PC-9 (cell line): Measurements from ENCODE around the gene C5orf58. TPM values are rescaled to one million over a fixed set of nuclear protein-coding genes. Genes with fewer than 3 reads are reported as not detected.
"Not testable (repeated sequence)": the region's sequence is repeated elsewhere in the genome, so short reads cannot be mapped to it uniquely, and the experiment has no call there.

Source experiments
- BruUV-seq: library from RNA; stranded (reverse); fragments of 400-500 nt; replicated peaks from 2 replicates; lab custom pipeline; 2021; lab: Mats Ljungman, UMichigan
- CTCF ChIA-PET: fragments of 300-600 bp; sonication (Branson Sonifier 250); formaldehyde crosslinking; loops from one replicate; lab custom pipeline; 2022; ENCODE audit warnings: antibody characterized with exemption; lab: Charles Lee
- POLR2A ChIA-PET: fragments of 300-600 bp; sonication (Branson Sonifier 250); formaldehyde crosslinking; loops from one replicate; lab custom pipeline; 2022; ENCODE audit warnings: antibody characterized with exemption; ENCODE audit not compliant: unreplicated experiment; lab: Charles Lee
- DNase-seq, 2 experiments: peaks; one replicate each; pipeline versions ENCODE4 v3.0.0 to v3.0.0-alpha.2; 2015 to 2022; ENCODE audit warnings: mixed read lengths in 1 of 2
- H2AFZ ChIP-seq: fragments of 200-600 bp; sonication (generic); 2 replicates; pipeline ENCODE4 v1.8.1; 2017; ENCODE audit warnings: antibody characterized with exemption
- H3F3A ChIP-seq: fragments of 200-600 bp; sonication (generic); 2 replicates; pipeline ENCODE4 v1.8.1; 2017; ENCODE audit warnings: antibody characterized with exemption, mild to moderate bottlenecking, low read depth; ENCODE audit not compliant: insufficient read depth
- H3K27ac ChIP-seq: fragments of 200-600 bp; sonication (generic); 2 replicates; pipeline ENCODE4 v1.6.1; 2016; ENCODE audit warnings: mixed run types
- H3K27me3 ChIP-seq: fragments of 200-600 bp; sonication (generic); 2 replicates; pipeline ENCODE4 v1.6.1; 2016; ENCODE audit warnings: low read depth, mixed run types; ENCODE audit not compliant: insufficient read depth
- H3K36me3 ChIP-seq: fragments of 200-600 bp; sonication (generic); 2 replicates; pipeline ENCODE4 v1.6.1; 2016; ENCODE audit warnings: low read depth, mixed run types
- H3K4me1 ChIP-seq: fragments of 200-600 bp; sonication (generic); replicated peaks from 2 replicates; pipeline ENCODE4 v1.6.1; 2016; ENCODE audit warnings: mixed run types; ENCODE audit not compliant: insufficient read depth
- H3K4me2 ChIP-seq: fragments of 200-600 bp; sonication (generic); 2 replicates; pipeline ENCODE4 v1.6.1; 2017; ENCODE audit warnings: mixed run types
- H3K4me3 ChIP-seq: fragments of 200-600 bp; sonication (generic); 2 replicates; pipeline ENCODE4 v1.6.1; 2016; ENCODE audit warnings: mixed run types
- H3K79me2 ChIP-seq: fragments of 200-600 bp; sonication (generic); 2 replicates; pipeline ENCODE4 v1.6.1; 2017; ENCODE audit warnings: low read depth, mixed run types
- H3K9me2 ChIP-seq: fragments of 200-600 bp; sonication (generic); 2 replicates; pipeline ENCODE4 v1.8.1; 2017; ENCODE audit warnings: mild to moderate bottlenecking; ENCODE audit not compliant: insufficient read depth
- H3K9me3 ChIP-seq: fragments of 200-600 bp; sonication (generic); 2 replicates; pipeline ENCODE4 v1.8.1; 2016; ENCODE audit warnings: low read depth; ENCODE audit not compliant: insufficient read depth
- H4K20me1 ChIP-seq: fragments of 200-600 bp; sonication (generic); 2 replicates; pipeline ENCODE4 v1.8.1; 2017; ENCODE audit not compliant: insufficient read depth
- EZH2 ChIP-seq: fragments of 200-600 bp; sonication (generic); IDR thresholded peaks from 2 replicates; pipeline ENCODE4 v1.8.0; 2017; ENCODE audit warnings: antibody characterized with exemption, low read depth
- intact Hi-C: fragments of 100-400 bp; cut with micrococcal nuclease; formaldehyde crosslinking; loops from one replicate; pipeline ENCODE4 v1.10.0; 2022; ENCODE audit not compliant: unreplicated experiment
- total RNA-seq: library from RNA; stranded (reverse); gene quantifications from 2 replicates; pipeline ENCODE4 v1.2.3, GENCODE V29; 2021
- TF ChIP-seq, protein P1 (sequence below): fragments of 200-600 bp; sonication (generic); conservative IDR thresholded peaks from 2 replicates; pipeline ENCODE4 v1.6.1; 2017; ENCODE audit warnings: mixed run types, antibody characterized with exemption, mild to moderate bottlenecking, moderate library complexity

C5orf58 gene
- total RNA-seq, 1 experiment from 2014 or later, result not detected

DNA sequence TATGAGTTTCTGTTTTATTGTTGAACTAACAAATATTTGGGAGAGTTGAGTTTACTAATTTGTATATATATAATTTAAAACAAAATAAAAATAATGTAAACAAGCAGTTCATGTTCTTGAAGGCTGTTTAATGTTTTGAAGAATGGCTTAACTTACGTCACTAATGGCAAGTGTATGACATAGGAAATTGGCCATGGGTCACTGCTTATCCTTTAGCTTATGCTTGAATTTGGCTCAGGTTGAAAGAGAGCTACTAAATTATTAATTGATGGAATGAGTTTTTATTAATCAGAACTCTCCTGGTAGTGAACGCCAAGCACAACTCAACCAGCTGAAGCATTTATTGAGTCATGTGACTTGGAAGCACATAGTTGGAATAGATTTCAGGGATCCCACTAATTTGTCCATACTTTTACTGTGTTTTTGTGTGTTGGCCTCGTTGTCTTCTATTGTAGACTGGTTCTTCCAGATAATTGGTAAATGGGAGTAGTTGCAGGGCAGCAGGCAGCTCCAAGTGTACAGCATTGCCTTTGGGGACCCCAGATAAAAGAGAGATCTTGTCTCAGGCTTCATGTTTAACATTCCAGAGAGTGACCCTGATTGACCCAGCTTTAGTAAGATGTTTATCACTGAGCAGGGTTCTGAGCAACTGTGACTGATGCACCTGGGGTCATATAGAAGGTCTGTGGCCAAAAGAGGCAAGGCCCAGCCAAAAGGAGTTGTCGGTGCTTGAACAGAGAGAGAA is 13.5 kb downstream of the C5orf58 start:
- H3K79me2 ChIP-seq, result no peaks in the 10 kb centered on the region
- no peaks in the 10 kb centered on the region for H4K20me1 ChIP-seq
- no peak overlapping the region for H3K4me2 ChIP-seq
- peak in 1 of 2 experiments; percentile 44 for DNase-seq
- no peak overlapping the region for H3K4me3 ChIP-seq
- POLR2A ChIA-PET, result no interaction called here
- no TSS peak for BruUV-seq
- CTCF ChIA-PET, result no interaction called here
- H3F3A ChIP-seq, result no peaks in the 10 kb centered on the region
- intact Hi-C loops, result no loop called here
- H3K4me1 ChIP-seq, result peaks cover 14% of the 10 kb centered on the region
- H3K27me3 ChIP-seq, result no peaks in the 10 kb centered on the region
- no peaks in the 10 kb centered on the region for H3K9me3 ChIP-seq
- no peaks in the 10 kb centered on the region for H3K36me3 ChIP-seq
- H2AFZ ChIP-seq, result no peak overlapping the region
- no peaks in the 10 kb centered on the region for H3K9me2 ChIP-seq
- no peak for TF ChIP-seq EZH2
- TF ChIP-seq, protein P1, sequence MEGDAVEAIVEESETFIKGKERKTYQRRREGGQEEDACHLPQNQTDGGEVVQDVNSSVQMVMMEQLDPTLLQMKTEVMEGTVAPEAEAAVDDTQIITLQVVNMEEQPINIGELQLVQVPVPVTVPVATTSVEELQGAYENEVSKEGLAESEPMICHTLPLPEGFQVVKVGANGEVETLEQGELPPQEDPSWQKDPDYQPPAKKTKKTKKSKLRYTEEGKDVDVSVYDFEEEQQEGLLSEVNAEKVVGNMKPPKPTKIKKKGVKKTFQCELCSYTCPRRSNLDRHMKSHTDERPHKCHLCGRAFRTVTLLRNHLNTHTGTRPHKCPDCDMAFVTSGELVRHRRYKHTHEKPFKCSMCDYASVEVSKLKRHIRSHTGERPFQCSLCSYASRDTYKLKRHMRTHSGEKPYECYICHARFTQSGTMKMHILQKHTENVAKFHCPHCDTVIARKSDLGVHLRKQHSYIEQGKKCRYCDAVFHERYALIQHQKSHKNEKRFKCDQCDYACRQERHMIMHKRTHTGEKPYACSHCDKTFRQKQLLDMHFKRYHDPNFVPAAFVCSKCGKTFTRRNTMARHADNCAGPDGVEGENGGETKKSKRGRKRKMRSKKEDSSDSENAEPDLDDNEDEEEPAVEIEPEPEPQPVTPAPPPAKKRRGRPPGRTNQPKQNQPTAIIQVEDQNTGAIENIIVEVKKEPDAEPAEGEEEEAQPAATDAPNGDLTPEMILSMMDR, result no peak
- no peak overlapping the region for H3K27ac ChIP-seq

DNA sequence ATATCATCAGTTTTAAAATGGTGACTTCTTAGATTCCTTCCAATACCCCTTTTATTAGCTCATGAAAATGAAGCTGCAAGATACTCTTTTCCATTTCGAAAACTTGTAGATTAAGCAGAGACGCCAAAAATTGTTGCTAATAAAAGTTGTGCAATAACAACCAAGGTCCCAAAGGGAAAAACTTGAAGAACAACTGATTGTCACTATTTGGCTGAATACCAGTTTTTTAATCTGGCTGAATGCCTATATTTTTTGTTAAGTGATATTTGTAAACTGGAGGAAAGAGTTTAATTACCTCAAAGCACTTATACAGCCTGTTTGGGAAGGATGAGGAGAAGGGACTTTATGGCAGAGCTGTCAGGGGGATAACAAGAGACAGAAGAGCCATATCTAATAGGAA is 14.6 kb downstream of the C5orf58 start:
- no peaks in the 10 kb centered on the region for H3K9me2 ChIP-seq
- no peaks in the 10 kb centered on the region for H3K36me3 ChIP-seq
- no peaks in the 10 kb centered on the region for H3K27me3 ChIP-seq
- TF ChIP-seq EZH2, result no peak
- TF ChIP-seq, protein P1, result no peak
- no peaks in the 10 kb centered on the region for H4K20me1 ChIP-seq
- H2AFZ ChIP-seq, result no peak overlapping the region
- H3F3A ChIP-seq, result no peaks in the 10 kb centered on the region
- H3K4me2 ChIP-seq, result no peak overlapping the region
- H3K4me3 ChIP-seq, result no peak overlapping the region
- no peaks in the 10 kb centered on the region for H3K9me3 ChIP-seq
- no peak for DNase-seq
- BruUV-seq, result no TSS peak
- peaks cover 14% of the 10 kb centered on the region for H3K4me1 ChIP-seq
- no peaks in the 10 kb centered on the region for H3K79me2 ChIP-seq
- CTCF ChIA-PET, result no interaction called here
- intact Hi-C loops, result no loop called here
- POLR2A ChIA-PET, result no interaction called here
- H3K27ac ChIP-seq, result no peak overlapping the region

DNA sequence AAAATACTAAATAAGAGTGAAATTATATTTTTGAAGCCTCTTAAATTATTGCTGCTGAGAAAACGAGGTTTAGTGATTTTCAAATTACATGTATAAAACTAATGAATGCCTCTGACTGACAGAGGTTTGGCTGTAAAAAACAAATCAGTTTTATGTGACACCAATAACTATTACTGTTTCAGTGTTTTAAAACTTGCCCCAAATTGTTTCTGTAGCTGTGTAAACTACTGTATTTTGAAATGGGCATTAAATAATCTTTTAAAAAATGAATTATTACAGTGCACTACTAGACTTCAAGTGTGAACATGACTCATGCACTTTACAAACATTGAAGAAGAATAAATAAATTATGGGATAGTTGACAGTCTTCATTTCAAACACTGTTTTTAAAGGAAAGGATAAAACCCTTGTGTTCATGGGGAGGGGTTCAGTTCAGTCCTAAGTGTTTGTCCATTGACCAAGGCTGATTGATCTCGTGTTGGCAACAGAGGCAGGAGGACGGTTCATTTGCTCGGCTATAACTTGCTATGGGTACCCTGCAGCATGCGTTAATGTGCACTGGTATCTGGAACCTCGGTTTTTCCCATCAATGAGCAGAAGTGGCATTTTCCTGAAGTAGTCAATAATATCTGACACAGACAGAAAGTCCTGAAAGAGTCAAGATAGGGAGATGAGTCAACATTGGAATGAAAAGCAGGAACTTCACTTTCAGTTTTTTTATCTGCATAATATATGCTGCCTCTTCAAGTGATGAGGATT is 15.6 kb downstream of the C5orf58 start:
- intact Hi-C loops, result no loop called here
- no peak overlapping the region for H3K4me3 ChIP-seq
- no peaks in the 10 kb centered on the region for H3K9me2 ChIP-seq
- H3K27ac ChIP-seq, result no peak overlapping the region
- H4K20me1 ChIP-seq, result no peaks in the 10 kb centered on the region
- no peak overlapping the region for H3K4me2 ChIP-seq
- H3K9me3 ChIP-seq, result no peaks in the 10 kb centered on the region
- H2AFZ ChIP-seq, result no peak overlapping the region
- H3K79me2 ChIP-seq, result no peaks in the 10 kb centered on the region
- ChIA-PET POLR2A (no interaction called here), CTCF (no interaction called here)
- no peak for DNase-seq
- peaks cover 24% of the 10 kb centered on the region for H3K4me1 ChIP-seq
- TF ChIP-seq EZH2, result no peak
- TF ChIP-seq, protein P1, result no peak
- H3F3A ChIP-seq, result peaks cover 9% of the 10 kb centered on the region
- no TSS peak for BruUV-seq
- H3K27me3 ChIP-seq, result no peaks in the 10 kb centered on the region
- no peaks in the 10 kb centered on the region for H3K36me3 ChIP-seq

DNA sequence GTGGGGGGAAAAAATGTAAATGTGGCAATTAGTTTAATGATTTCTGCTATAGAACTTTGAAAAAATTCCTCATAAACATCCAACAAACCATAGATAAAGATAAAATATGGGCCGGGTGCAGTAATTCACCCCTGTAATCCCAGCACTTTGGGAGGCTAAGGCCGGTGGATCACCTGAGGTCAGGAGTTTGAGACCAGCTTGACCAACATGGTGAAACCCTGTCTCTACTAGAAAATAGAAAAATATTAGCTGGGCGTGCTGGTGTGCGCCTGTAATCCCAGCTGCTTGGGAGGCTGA is 16.1 kb downstream of the C5orf58 start:
- DNase-seq, intact Hi-C loops, CTCF ChIA-PET, H4K20me1 ChIP-seq, BruUV-seq, H3K27me3 ChIP-seq, POLR2A ChIA-PET, H3K79me2 ChIP-seq, H3K36me3 ChIP-seq, H3K27ac ChIP-seq, H3K4me3 ChIP-seq, H2AFZ ChIP-seq, H3K4me2 ChIP-seq, H3K9me2 ChIP-seq, H3K9me3 ChIP-seq: not testable (repeated sequence)
- peaks cover 14% of the 10 kb centered on the region for H3F3A ChIP-seq
- peaks cover 29% of the 10 kb centered on the region for H3K4me1 ChIP-seq
